Activated CD4-positive, alpha-beta T cell treated with anti-CD3 and anti-CD28 coated beads, Interleukin-2, amount 10 ng/mL, durations not matched to agents 7 days and 5 days (primary cell): Measurements from ENCODE around the gene OR52A5. TPM values are rescaled to one million over a fixed set of nuclear protein-coding genes. Genes with fewer than 3 reads are reported as not detected.
"Not testable (repeated sequence)": the region's sequence is repeated elsewhere in the genome, so short reads cannot be mapped to it uniquely, and the experiment has no call there.

Experiments
- CTCF ChIA-PET: fragments of 350-600 bp; sonication (Branson Sonifier 250); formaldehyde crosslinking; loops from one replicate; lab custom pipeline; 2021; ENCODE audit warnings: antibody characterized with exemption; lab: Charles Lee
- POLR2A ChIA-PET: fragments of 350-600 bp; sonication (Branson Sonifier 250); formaldehyde crosslinking; loops from one replicate; lab custom pipeline; 2021; ENCODE audit warnings: antibody characterized with exemption; lab: Charles Lee
- DNase-seq: peaks from one replicate; pipeline ENCODE4 v3.0.0-alpha.2; 2020
- H3K27ac Mint-ChIP-seq: one replicate; pipeline ENCODE4 v1.8.0; 2021; ENCODE audit warnings: mild to moderate bottlenecking, moderate library complexity, mixed read lengths
- H3K27me3 Mint-ChIP-seq: one replicate; pipeline ENCODE4 v1.8.0; 2021; ENCODE audit warnings: mixed read lengths
- H3K36me3 Mint-ChIP-seq: one replicate; pipeline ENCODE4 v1.8.0; 2021; ENCODE audit warnings: low read depth, mixed read lengths
- H3K4me1 Mint-ChIP-seq: one replicate; pipeline ENCODE4 v1.8.0; 2021; ENCODE audit warnings: mixed read lengths
- H3K4me3 Mint-ChIP-seq: one replicate; pipeline ENCODE4 v1.8.0; 2021; ENCODE audit warnings: mild to moderate bottlenecking, moderate library complexity, mixed read lengths
- H3K9me3 Mint-ChIP-seq: one replicate; pipeline ENCODE4 v1.8.0; 2021; ENCODE audit warnings: mixed read lengths
- total RNA-seq, 2 experiments: library from RNA; stranded (reverse); gene quantifications; one replicate each; pipeline ENCODE4 v1.2.3, GENCODE V29; 2021

The OR52A5 gene
- total RNA-seq, result not detected

DNA sequence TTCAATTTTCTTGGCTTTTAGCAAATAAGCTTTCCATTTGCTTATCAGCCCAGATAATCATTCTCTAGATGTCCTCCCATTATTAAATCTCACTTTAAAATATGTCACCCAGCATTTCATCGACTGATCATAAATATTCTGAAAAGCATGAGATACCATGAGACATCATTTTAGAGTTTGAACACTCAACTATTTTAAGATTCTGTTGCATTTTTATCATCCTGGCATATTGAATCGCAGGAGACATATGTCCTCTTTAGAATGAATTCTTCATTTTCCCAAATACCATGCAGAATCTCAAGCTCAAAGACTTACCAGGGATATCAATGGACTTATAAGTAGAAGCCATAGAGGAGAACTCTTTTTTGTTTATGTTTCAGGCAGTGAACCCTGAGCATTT lies at the start of gene OR52A5:
Gene OR52A5 (minus strand): TSS at position 361 of the 400 bp plus-strand sequence. CDS start 5,714 bp downstream, outside the sequence.
- Mint-ChIP-seq H3K4me3 (no peak within 1 kb of the TSS), H3K27ac (no peak within 1 kb of the TSS), H3K36me3 (no peaks in the 10 kb centered on the region), H3K4me1 (no peaks in the 10 kb centered on the region), H3K27me3 (peaks cover 2% of the 10 kb centered on the region), H3K9me3 (no peaks in the 10 kb centered on the region)
- ChIA-PET CTCF (no interaction called here), POLR2A (no interaction called here)
- no peak for DNase-seq

DNA sequence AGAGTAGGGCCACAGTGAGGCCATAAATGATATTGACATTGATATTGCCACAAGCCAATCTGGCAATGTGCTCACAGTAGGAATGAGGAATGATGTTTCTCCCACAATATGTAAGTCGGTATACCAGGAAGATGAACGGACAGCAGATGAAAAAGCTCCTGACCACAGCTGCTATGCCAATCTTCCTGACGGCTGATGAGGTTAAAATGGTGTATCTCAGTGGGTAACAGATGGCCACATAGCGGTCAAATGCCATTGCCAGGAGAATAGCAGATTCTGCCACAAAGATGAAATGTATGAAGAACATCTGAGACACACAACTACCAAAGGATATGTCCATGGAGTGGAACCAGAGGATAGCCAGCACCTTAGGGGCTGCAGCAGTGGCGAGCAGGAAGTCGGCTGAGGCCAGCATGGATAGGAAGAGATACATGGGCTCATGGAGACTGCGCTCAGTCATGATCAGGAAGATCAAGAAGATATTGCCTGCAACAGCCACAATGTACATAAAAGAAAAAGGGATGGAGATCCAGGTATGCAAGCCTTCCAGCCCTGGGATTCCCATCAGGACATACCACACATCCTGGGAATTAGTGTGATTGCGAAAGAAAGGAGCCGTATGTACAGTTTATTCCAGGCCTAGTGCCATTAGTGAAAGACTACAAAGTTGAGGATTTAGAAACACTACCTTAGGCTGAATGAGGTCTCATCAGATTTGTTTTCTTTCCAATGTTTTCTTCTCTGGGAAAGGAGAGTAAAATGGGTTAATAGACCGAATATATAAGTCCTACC lies 40.1 kb upstream of the OR52A5 start:
- Mint-ChIP-seq H3K36me3 (no peaks in the 10 kb centered on the region), H3K4me3 (no peak overlapping the region), H3K4me1 (no peaks in the 10 kb centered on the region), H3K9me3 (no peaks in the 10 kb centered on the region), H3K27ac (no peak overlapping the region), H3K27me3 (no peaks in the 10 kb centered on the region)
- no peak for DNase-seq
- CTCF ChIA-PET, result no interaction called here
- POLR2A ChIA-PET, result no interaction called here

DNA sequence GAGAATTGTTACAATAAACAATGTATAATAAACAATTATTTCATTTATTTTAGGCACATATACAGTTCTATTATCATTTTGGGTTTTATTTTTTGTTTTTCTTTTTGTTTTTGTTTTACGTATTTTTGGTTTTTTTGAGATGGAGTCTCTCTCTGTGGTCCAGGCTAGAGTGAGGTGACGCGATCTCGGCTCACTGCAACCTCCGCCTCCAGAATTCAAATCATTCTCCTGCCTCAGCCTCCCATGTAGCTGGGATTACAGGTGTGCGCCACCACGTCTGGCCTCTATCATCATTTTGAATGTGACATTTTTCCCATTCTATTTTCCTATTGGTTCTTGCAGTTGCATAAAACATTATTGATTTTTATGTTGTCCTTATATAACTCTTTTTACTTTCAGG lies 36.8 kb upstream of the OR52A5 start:
- ChIA-PET CTCF (no interaction called here), POLR2A (no interaction called here)
- DNase-seq, result no peak
- no peaks in the 10 kb centered on the region for H3K9me3 Mint-ChIP-seq
- no peaks in the 10 kb centered on the region for H3K4me1 Mint-ChIP-seq
- no peak overlapping the region for H3K27ac Mint-ChIP-seq
- H3K36me3 Mint-ChIP-seq, result no peaks in the 10 kb centered on the region
- H3K4me3 Mint-ChIP-seq, result no peak overlapping the region
- no peaks in the 10 kb centered on the region for H3K27me3 Mint-ChIP-seq

DNA sequence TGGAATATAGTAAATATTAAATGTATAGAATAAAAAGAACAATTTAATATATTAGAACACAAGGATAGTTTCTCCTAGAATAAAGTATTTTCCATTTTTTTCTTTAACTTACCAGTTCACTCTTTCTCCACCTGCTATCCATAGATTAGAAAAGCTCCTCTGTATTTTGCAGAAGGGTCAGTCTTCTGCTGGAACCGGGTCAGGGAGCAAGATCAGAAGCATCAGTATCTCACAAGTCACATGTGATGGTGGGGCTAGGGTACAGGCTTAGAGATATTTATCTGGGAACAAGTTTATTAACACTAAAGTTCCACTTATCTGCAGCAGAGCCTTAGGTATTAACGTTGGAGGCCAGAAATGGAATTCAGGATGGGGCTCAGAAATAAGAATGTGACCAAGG lies 33.7 kb upstream of the OR52A5 start:
- Mint-ChIP-seq H3K27me3 (no peaks in the 10 kb centered on the region), H3K36me3 (no peaks in the 10 kb centered on the region), H3K9me3 (no peaks in the 10 kb centered on the region), H3K27ac (no peak overlapping the region), H3K4me1 (no peaks in the 10 kb centered on the region), H3K4me3 (no peak overlapping the region)
- ChIA-PET CTCF (no interaction called here), POLR2A (no interaction called here)
- no peak for DNase-seq

DNA sequence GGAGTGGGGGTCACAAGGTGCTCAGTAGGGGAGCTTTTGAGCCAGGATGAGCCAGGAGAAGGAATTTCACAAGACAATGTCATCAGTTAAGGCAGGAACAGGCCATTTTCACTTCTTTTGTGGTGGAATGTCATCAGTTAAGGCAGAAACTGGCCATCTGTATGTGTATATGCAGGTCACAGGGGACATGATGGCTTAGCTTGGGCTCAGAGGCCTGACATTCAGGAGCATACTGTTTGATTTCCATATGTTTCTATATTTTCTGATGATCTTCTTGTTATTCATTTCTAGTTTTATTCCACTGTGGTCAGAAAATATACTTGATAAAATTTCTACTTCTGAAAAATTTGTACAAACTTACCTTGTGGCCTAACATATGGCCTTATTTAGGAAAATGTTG lies 27.7 kb upstream of the OR52A5 start:
- H3K27me3 Mint-ChIP-seq, H3K4me1 Mint-ChIP-seq, CTCF ChIA-PET, DNase-seq, H3K9me3 Mint-ChIP-seq, POLR2A ChIA-PET, H3K27ac Mint-ChIP-seq, H3K4me3 Mint-ChIP-seq, H3K36me3 Mint-ChIP-seq: not testable (repeated sequence)

DNA sequence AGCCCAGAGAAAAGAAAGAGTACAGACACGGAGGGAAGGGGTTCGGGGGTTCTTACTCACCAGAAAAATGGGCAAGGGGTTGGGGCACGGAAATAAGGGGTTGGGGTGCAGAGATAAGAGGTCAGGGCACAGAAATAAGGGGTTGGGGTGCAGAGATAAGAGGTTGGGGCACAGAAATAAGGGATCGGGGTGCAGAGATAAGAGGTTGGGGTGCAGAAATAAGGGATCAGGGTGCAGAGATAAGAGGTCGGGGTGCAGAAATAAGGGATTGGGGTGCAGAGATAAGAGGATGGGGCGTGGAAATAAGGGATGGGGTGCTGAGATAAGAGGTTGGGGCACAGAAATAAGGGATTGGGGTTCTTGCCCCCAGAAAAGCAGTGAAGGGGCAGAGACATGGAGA lies 26.7 kb upstream of the OR52A5 start:
- H3K9me3 Mint-ChIP-seq, H3K27ac Mint-ChIP-seq, H3K36me3 Mint-ChIP-seq, H3K4me1 Mint-ChIP-seq, POLR2A ChIA-PET, CTCF ChIA-PET, DNase-seq, H3K4me3 Mint-ChIP-seq, H3K27me3 Mint-ChIP-seq: not testable (repeated sequence)

DNA sequence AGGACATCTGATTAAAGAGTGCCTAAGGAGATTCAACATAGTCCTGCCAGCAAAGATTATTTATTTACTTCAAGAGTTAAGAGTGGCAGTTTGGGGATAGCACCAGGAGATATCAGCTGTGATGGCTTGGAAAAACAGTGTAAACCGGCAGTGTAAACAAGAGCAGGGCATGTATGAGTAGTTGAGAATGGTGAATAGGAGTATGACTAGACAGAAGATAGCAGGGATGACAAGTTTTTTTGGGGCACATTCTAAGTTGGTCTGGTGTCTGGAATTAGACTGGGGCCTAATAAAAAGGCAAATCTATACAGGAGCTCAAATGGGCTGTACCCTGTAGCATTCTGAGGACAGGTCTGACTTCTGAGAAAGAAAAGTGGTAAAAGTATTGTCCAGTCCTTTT lies 22.9 kb upstream of the OR52A5 start:
- H3K36me3 Mint-ChIP-seq, H3K27me3 Mint-ChIP-seq, POLR2A ChIA-PET, H3K4me1 Mint-ChIP-seq, H3K9me3 Mint-ChIP-seq, CTCF ChIA-PET, H3K4me3 Mint-ChIP-seq, H3K27ac Mint-ChIP-seq, DNase-seq: not testable (repeated sequence)

DNA sequence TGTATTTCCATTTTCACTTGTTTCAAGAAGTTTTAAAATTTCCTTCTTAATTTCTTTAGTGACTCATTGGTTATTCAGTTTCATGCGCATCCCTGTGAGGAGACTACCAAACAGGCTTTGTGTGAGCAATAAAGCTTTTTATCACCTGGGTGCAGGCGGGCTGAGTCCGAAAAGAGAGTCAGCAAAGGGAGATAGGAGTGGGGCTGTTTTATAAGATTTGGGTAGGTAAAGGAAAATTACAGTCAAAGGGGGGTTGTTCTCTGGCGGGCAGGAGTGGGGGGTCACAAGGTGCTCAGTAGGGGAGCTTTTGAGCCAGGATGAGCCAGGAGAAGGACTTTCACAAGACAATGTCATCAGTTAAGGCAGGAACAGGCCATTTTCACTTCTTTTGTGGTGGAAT lies 22.1 kb upstream of the OR52A5 start:
- H3K27me3 Mint-ChIP-seq, DNase-seq, H3K36me3 Mint-ChIP-seq, H3K4me1 Mint-ChIP-seq, CTCF ChIA-PET, H3K4me3 Mint-ChIP-seq, H3K27ac Mint-ChIP-seq, POLR2A ChIA-PET, H3K9me3 Mint-ChIP-seq: not testable (repeated sequence)

DNA sequence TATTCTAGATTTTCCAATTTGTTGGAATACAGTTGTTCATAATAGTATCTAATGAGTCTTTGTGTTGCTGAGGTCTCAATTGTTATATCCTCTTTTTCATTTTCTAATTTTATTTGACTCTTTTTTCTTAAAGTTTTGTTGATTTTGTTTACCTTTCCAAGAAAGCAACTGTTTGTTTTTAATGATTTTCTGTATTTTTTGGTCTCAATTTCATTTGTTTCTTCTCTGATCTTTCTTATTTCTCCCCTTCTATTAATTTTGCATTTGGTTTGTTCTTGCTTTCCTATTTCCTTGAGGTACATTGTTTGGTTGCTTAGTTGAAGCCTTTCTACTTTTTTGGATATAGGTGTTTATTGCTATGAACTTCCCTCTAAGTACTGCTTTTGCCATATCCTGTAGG lies 21.6 kb upstream of the OR52A5 start:
- Mint-ChIP-seq H3K9me3 (no peaks in the 10 kb centered on the region), H3K36me3 (no peaks in the 10 kb centered on the region), H3K27ac (no peak overlapping the region), H3K4me3 (no peak overlapping the region), H3K4me1 (no peaks in the 10 kb centered on the region), H3K27me3 (no peaks in the 10 kb centered on the region)
- ChIA-PET CTCF (no interaction called here), POLR2A (no interaction called here)
- DNase-seq, result no peak

DNA sequence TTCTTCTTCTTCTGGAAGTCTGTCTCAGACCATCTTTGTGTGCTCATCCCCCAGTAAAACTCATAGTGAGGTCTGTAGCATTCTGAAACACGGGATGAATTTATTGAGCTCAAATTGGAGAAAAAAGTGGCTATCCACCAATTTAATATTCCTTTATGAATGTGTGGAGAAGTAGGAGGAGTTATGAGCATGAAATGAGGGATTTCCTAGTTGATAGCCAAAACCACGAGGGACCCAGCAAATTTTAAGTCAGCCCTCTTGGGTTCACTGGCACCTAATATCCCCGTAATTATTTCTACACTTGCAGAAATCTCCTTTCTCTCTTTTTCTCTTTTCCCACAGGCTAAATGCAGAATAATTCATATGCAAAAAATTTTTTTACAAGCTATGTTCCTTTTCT lies 16.5 kb upstream of the OR52A5 start, which contains the start of gene OR52A1:
Gene OR52A1 (minus strand): TSS at position 101 of the 400 bp plus-strand sequence. CDS start 2,388 bp downstream, outside the sequence.
- H3K4me3 Mint-ChIP-seq, result no peak within 1 kb of the TSS

DNA sequence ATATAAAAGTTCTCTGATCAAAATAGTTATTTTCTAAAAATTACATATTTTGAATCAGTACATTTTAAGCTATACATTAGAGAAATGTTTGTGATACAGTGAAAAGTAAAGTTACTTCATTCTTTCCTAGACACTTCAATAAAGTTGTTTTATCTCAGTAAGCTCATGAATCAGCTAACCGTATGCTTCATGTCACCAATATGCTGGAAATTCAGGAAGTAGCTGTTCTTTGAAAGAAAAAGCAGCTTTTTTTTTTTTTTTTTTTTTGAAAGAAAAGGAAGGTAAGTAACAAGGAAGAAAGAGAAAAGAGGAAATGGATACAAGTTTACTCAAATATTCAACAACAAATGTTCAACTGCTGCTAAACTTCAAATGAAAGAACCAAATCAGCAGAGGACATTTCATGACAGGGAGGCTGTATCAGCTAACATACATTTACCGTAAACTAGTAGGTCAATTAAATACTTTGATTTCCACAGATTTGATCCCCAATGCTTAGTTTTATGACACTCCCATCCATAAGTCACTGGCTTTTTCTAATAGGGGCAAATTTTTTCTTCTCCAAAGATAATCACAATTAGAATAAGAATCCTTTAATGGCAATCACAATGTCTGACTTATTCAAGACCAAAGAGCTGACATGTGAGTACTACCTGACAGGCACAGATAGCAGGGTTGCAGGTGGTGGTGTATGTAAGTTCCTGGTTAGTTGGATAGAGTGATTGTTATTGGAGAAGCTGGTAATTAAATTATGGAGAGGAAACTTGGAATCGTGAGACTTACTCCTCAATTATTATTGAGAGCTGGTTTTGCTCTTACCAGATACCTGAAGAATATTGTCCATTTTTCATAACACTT lies 15.6 kb upstream of the OR52A5 start:
- ChIA-PET CTCF (no interaction called here), POLR2A (no interaction called here)
- H3K4me1 Mint-ChIP-seq, result no peaks in the 10 kb centered on the region
- H3K27ac Mint-ChIP-seq, result no peak overlapping the region
- H3K9me3 Mint-ChIP-seq, result no peaks in the 10 kb centered on the region
- H3K4me3 Mint-ChIP-seq, result no peak overlapping the region
- no peak for DNase-seq
- H3K36me3 Mint-ChIP-seq, result no peaks in the 10 kb centered on the region
- no peaks in the 10 kb centered on the region for H3K27me3 Mint-ChIP-seq

More for the DNA sequence above, 16.5 kb upstream of the OR52A5 start, which contains the start of gene OR52A1:
- H3K9me3 Mint-ChIP-seq, result no peaks in the 10 kb centered on the region
- H3K27ac Mint-ChIP-seq, result no peak within 1 kb of the TSS
- CTCF ChIA-PET, result no interaction called here
- no peaks in the 10 kb centered on the region for H3K4me1 Mint-ChIP-seq
- no peak for DNase-seq
- POLR2A ChIA-PET, result no interaction called here
- H3K27me3 Mint-ChIP-seq, result no peaks in the 10 kb centered on the region
- H3K36me3 Mint-ChIP-seq, result no peaks in the 10 kb centered on the region

DNA sequence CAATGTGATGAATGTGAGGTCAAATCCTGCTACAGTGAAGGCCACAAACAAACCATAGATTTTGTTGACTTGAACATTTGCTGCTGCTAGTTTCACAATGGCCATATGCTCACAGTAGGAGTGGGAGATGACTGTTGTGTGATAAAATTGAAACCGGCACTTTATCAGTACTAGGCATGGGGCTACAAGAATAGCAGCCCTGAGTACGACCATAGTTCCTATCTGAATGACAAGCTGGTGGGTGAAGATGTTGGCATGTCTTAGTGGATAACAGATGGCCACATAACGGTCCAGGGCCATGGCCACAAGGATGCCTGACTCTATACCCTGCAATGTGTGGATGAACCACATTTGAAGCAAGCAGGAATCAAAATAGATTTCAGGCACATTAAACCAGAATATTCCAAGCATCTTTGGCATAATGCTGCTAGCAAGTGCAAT lies 13.6 kb upstream of the OR52A5 start:
- Mint-ChIP-seq H3K4me1 (no peaks in the 10 kb centered on the region), H3K27ac (no peak overlapping the region), H3K4me3 (no peak overlapping the region)

DNA sequence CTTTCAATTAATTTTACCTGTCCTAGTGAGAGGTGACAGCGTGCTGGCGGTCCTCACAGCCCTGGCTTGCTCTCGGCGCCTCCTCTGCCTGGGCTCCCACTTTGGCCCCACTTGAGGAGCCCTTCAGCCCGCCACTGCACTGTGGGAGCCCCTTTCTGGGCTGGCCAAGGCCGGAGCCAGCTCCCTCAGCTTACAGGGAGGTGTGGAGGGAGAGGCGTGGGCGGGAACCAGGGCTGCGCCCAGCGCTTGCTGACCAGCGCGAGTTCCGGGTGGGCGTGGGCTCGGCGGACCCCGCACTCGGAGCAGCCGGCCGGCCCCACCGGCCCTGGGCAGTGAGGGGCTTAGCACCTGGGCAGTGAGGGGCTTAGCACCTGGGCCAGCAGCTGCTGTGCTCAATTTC lies 6.0 kb upstream of the OR52A5 start:
- H3K4me1 Mint-ChIP-seq, POLR2A ChIA-PET, H3K9me3 Mint-ChIP-seq, CTCF ChIA-PET, H3K36me3 Mint-ChIP-seq, H3K4me3 Mint-ChIP-seq, DNase-seq, H3K27ac Mint-ChIP-seq, H3K27me3 Mint-ChIP-seq: not testable (repeated sequence)

More for the DNA sequence above, 13.6 kb upstream of the OR52A5 start:
- Mint-ChIP-seq H3K9me3 (no peaks in the 10 kb centered on the region), H3K27me3 (no peaks in the 10 kb centered on the region), H3K36me3 (no peaks in the 10 kb centered on the region)
- POLR2A ChIA-PET, result no interaction called here
- DNase-seq, result no peak
- CTCF ChIA-PET, result no interaction called here
